NCI-H1417 treated with DMSO at 0.1 percent for 48 hours (cell line): ENCODE measurements around the gene SEPTIN5.

Experiments
- DNase-seq: peaks from one replicate; lab custom pipeline; 2025; lab: John Stamatoyannopoulos, UW

SEPTIN5 gene

DNA sequence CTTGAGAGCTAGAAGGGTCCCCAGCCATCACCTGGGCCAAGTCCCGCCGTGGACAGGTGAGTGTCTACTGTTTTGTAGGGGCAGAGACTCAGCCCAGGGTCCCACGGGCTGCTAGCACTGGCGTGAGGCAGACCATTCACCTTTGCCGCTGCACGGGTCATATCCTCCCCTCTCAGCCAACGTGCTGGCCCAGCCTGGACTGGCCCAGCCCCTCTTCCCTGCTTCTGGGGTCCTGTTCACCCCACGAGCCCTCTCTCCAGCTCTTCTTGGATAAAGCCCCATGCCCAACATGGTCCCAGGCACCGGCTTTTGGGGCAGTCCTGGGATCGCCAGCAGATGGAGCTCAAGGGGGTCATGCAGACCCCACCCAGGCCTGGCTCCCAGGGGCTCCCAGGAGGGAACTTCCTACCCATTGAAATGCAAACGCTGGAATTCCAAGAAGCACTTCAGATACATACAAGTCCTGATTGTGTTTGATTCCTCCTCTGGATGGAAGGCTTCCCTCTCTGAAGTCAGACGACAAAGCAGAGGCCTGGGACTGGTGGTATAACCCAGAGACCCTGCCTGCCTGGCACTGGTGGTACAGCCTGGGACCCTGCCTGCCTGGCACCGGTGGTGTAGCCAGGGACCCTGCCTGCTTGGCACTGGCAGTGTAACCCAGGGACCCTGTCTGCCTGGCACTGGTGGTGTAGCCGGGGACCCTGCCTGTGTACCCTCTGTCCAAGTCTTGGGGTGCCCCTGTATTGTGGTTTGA is 8.9 kb upstream of the SEPTIN5 start:
- DNase-seq, result no peak

GRCh38 chr22:19706661-19707151 is 7.6 kb upstream of the SEPTIN5 start:
- no peak for DNase-seq

DNA sequence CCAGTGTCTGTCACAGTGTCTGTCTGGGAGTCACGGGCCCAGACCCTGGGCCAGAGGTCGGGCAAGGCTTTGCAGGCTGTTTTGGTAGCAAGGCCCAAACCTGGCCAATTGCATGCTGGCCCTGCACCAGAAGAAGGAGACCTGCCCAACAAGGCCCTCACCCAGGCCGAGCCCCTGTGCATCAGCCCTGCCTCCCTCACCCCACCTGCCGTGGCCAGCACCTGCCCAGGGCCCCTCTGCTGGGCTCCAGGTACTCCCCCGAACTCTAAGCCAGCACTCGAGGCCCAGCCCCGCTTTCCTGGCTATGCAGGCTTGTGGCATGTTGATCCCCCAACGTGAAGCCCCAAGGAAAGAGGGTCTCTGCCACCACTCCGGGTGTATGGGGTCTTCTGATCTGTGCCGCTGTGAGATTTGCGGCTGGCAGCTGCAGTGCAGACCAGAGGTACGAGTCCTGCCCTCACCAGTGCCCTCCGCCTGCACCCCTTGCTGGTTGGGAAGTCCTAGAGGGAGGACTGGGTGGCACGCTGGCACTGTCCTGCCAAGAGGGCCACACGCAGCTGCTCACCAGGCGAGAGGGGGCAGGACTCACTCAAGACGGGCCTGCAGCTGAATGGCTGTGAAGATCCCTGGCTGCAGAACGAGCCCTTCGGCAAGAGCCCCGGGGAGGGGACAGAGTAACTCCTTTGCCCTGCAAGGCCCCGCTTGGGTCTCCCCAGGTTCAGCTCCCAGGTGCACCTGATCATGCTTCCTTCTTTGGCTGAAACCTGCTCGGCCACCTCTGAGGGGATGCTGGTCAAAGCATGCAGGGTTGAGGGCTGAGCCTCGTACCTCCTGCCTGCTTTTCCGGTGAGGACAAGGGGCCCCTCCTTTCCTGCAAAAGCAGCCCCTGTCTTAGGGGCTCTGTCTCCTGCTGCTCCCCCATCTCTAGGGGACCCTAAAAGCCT is 6.7 kb upstream of the SEPTIN5 start:
- DNase-seq, result no peak

- DNase-seq, result no peak
These were observed 5.8 kb upstream of the SEPTIN5 start for GRCh38 chr22:19708321-19709011.

DNA sequence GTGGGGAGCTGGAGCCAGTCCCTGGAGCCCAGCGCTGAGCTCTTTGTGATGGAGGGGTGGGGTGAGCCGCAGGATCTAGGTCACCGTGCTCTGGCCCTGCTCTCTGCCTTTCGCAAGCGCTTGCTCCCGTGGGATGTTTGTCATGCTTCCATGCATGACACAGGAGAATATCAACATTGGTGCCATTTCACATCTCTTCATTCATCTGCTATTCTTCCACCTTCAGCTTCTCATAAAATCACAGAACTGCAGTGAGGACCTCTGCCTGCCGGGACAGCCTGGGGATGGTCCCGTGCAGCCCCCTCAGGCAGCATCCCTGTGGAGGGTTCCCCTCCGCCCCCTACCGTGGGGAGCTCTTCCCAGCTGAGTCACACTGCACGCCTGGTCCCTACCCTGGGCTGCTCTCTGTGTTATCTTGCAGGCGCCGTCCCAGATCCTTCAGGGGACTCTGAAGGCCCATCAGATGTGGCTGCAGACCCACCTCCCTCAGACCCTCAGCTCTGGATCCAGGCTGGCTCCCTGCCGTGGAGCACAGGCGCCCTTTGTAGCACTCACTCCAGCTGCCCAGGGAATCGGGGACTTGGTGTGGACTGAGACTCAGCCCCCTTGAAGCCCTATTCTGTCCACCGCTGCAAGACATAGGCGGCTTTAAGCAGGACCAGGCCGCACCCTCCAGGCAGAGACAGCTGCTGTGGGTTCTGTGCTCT is 5.1 kb upstream of the SEPTIN5 start:
- DNase-seq, result no peak

GRCh38 chr22:19710020-19710768 is 4.1 kb upstream of the SEPTIN5 start:
- no peak for DNase-seq

GRCh38 chr22:19710769-19711106 is 3.6 kb upstream of the SEPTIN5 start:
- no peak for DNase-seq

- DNase-seq, result no peak
These were observed 1.1 kb upstream of the SEPTIN5 start for GRCh38 chr22:19713245-19713644.

- no peak for DNase-seq
These were observed 522 bp upstream of the SEPTIN5 start for GRCh38 chr22:19713650-19714311.

- no peak for DNase-seq
These were observed 1.1 kb downstream of the SEPTIN5 start for GRCh38 chr22:19715188-19715930.

DNA sequence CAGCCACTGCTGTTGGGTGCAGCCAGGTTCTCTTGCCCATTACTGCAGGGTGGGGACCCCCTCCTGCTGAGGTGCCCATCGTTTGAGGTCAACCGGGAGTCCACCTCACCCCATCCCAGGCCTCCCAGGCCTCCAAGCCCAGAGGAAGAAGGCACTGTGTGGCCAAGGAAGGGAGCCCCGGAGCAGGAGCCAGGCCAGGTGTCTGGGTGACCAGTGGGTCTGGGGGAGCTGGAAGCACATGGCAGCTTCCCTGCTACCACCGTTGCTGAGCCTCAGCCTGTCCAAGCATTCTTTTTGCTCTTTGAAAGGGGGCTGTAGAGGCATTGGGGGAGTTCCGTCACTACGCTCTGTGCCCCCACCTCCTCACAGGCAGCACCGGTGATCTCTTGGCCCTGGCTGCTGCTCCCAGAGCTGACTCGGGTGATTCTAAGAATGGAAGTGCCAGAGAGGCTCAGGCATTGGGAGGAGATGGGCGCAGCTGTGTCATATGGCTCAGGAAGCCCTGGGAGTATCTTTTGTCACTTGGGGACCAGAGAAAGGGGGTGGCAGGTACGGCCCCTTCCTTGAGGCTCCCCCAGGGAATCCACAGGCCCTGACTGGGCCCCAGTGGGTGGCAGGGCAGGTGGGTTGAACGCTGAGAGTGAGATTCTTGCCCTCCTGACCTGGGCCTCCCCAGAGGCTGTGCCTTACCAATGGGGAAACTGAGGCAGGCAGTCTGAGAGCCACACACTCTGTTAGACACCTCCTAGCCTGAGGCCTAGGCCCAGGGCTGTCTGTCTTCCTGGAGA is 1.9 kb downstream of the SEPTIN5 start:
- DNase-seq, result no peak

DNA sequence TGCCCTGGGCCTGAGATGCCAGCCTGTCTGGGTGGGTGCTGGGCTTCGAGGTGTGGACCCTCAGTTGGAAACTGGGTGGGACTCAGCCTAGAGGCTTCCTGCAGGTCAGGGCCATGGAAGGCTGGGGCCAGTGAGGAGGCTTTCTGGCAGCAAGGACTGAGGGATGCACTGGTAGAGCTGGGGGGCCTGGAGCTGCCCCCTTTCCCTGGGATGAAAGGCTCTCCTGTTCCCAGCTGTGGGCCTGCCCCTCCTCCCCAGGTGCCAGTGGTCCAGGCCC is 2.5 kb downstream of the SEPTIN5 start:
- DNase-seq, result no peak

GRCh38 chr22:19717181-19717580 is 2.9 kb downstream of the SEPTIN5 start:
- no peak for DNase-seq

- DNase-seq, result no peak
These were observed 3.6 kb downstream of the SEPTIN5 start for GRCh38 chr22:19717691-19718455.

GRCh38 chr22:19718456-19719049 is 4.2 kb downstream of the SEPTIN5 start:
- no peak for DNase-seq

- no peak for DNase-seq
These were observed 4.8 kb downstream of the SEPTIN5 start for GRCh38 chr22:19719050-19719482.

GRCh38 chr22:19719488-19720021 is 5.3 kb downstream of the SEPTIN5 start:
- no peak for DNase-seq
